ENCODE data around the gene PTCD1. TPM values are rescaled to one million over a fixed set of nuclear protein-coding genes. Genes with fewer than 3 reads are reported as not detected.
A peak's percentile ranks its signal among the peaks of the same experiment; 100 is the strongest.

The PTCD1 gene, protein sequence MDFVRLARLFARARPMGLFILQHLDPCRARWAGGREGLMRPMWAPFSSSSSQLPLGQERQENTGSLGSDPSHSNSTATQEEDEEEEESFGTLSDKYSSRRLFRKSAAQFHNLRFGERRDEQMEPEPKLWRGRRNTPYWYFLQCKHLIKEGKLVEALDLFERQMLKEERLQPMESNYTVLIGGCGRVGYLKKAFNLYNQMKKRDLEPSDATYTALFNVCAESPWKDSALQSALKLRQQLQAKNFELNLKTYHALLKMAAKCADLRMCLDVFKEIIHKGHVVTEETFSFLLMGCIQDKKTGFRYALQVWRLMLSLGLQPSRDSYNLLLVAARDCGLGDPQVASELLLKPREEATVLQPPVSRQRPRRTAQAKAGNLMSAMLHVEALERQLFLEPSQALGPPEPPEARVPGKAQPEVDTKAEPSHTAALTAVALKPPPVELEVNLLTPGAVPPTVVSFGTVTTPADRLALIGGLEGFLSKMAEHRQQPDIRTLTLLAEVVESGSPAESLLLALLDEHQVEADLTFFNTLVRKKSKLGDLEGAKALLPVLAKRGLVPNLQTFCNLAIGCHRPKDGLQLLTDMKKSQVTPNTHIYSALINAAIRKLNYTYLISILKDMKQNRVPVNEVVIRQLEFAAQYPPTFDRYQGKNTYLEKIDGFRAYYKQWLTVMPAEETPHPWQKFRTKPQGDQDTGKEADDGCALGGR
- polyA plus RNA-seq (2013, experiment 1 of 2) = 5.1 TPM
- 5.0 TPM for polyA plus RNA-seq (2013, experiment 2 of 2)

DNA sequence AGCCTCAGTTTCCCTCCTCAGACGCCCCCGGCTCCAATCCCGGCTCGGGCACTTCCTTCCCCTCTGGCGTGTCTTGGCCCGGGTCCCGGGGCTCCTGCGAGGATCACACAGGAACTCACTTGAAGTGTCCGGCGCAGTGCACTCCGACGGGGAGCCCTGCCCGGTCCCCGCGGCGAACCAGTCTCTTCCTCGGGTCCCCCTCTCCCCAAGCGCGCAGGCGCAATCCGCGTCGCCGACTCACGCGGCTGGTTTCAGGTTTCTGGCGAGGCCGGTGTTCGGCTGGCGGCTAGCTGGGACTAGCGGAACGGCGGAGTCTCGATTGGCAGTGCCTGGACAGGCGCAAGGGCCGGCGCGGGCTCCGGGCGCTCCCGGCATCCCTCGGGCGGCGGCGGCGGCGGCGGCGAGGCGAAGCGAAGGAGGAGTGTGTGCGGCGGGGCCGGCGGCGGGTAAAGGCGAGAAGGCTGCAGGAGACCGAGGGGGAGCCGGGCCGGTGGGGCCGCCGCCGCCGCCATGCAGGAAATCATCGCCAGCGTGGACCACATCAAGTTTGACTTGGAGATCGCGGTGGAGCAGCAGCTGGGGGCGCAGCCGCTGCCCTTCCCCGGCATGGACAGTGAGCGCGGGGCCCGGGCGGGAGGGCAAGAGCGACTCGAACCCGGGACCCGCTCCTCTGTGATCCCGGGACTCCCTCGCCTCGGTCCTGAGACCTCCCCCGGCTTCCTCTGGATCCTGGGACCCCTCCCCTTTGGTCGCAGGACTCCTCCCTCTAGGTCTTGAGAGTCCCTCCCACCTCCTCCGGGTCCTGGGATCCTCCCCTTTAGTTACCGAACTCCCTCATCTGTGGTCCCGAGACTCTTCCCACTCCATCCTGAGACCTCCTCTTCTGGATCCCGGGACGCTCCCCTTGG is at the start of gene PTCD1, which contains the start of gene CPSF4:
PTCD1 (minus strand) TSS at position 226 of the 908 bp plus-strand sequence. CDS start 3,556 bp downstream, outside the sequence.
CPSF4 (plus strand) TSS at position 371 of the 908 bp plus-strand sequence; CDS start at position 511, 140 bp downstream.
- Histone ChIP-seq H3K4ac (ENCODE audit: low read depth, low read length) (peak within 1 kb of the TSS; percentile 96), H3K4me1 (ENCODE audit: control insufficient read depth, low read depth, low read length) (no peaks in the 10 kb centered on the region), H3K23ac (ENCODE audit: low read length) (no peak within 1 kb of the TSS), H4K5ac (ENCODE audit: low read length) (no peak within 1 kb of the TSS), H3K56ac (ENCODE audit: low read length) (peak within 1 kb of the TSS; percentile 98), H3K79me2 (ENCODE audit: control insufficient read depth, insufficient read depth, low read length) (peaks cover 30% of the 10 kb centered on the region), H3K18ac (ENCODE audit: low read length) (peak within 1 kb of the TSS; percentile 88), H3K27ac (ENCODE audit: low read depth, low read length) (peak within 1 kb of the TSS; percentile 98), H3K9ac (ENCODE audit: low read length) (peak within 1 kb of the TSS; percentile 98), H2BK5ac (ENCODE audit: low read length) (peak within 1 kb of the TSS; percentile 76), H3K79me1 (ENCODE audit: low read length) (peaks cover 21% of the 10 kb centered on the region), H2BK120ac (ENCODE audit: low read depth, low read length) (peak within 1 kb of the TSS; percentile 19), H2AK5ac (ENCODE audit: low read length) (no peak within 1 kb of the TSS), H3K36me3 (ENCODE audit: control insufficient read depth, insufficient read depth, low read length) (peaks cover 4% of the 10 kb centered on the region), H4K8ac (ENCODE audit: low read depth, low read length) (peak within 1 kb of the TSS; percentile 98), H3K27me3 (ENCODE audit: insufficient read depth, low read length, poor library complexity) (no peaks in the 10 kb centered on the region), H3K4me3 (ENCODE audit: low read length) (peak within 1 kb of the TSS; percentile 88), H3K4me2 (ENCODE audit: low read length) (peak within 1 kb of the TSS; percentile 84), H2BK15ac (replicated peaks; ENCODE audit: low read depth) (no peak within 1 kb of the TSS)
- WGBS (ENCODE audit: extremely low coverage, insufficient coverage, low lambda C conversion rate) = no CpG with 5 or more reads among the region's 89 CpGs
- peak; percentile 97 for DNase-seq

DNA sequence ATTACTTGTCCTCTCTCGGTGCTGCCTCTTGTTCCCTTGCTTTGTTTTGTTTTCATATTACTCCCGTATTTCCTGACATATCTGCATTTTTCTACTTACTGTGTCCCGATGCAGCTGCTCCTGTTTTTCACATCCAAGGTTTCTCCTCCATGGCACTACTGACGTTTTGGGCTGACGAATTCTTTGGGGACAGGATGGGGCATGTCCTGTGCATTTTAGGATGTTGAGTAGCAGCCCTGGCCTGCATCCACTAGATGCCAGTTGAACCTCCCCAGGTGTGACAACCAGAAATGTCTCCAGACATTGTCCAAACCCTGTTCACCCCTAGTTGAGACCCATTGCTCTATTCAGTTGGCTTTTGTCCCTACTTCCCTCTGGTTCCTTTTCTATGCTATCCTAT is 46.5 kb upstream of the PTCD1 start:
- H3K4ac ChIP-seq (ENCODE audit: low read depth, low read length) = no peak overlapping the region
- no peak overlapping the region for H3K4me2 ChIP-seq (ENCODE audit: low read length)
- H3K79me1 ChIP-seq (ENCODE audit: low read length) = no peaks in the 10 kb centered on the region
- no peaks in the 10 kb centered on the region for H3K36me3 ChIP-seq (ENCODE audit: control insufficient read depth, insufficient read depth, low read length)
- H4K8ac ChIP-seq (ENCODE audit: low read depth, low read length) = no peak overlapping the region
- no peak overlapping the region for H3K56ac ChIP-seq (ENCODE audit: low read length)
- DNase-seq = no peak
- no peaks in the 10 kb centered on the region for H3K27me3 ChIP-seq (ENCODE audit: insufficient read depth, low read length, poor library complexity)
- H3K4me3 ChIP-seq (ENCODE audit: low read length) = no peak overlapping the region
- H2BK120ac ChIP-seq (ENCODE audit: low read depth, low read length) = no peak overlapping the region
- no peak overlapping the region for H4K5ac ChIP-seq (ENCODE audit: low read length)
- H3K27ac ChIP-seq (ENCODE audit: low read depth, low read length) = no peak overlapping the region
- H3K18ac ChIP-seq (ENCODE audit: low read length) = no peak overlapping the region
- no peak overlapping the region for H3K9ac ChIP-seq (ENCODE audit: low read length)
- H2BK15ac ChIP-seq (replicated peaks; ENCODE audit: low read depth) = no peak overlapping the region
- no peaks in the 10 kb centered on the region for H3K4me1 ChIP-seq (ENCODE audit: control insufficient read depth, low read depth, low read length)
- H2AK5ac ChIP-seq (ENCODE audit: low read length) = no peak overlapping the region
- H3K79me2 ChIP-seq (ENCODE audit: control insufficient read depth, insufficient read depth, low read length) = no peaks in the 10 kb centered on the region
- no CpG with 5 or more reads among the region's 5 CpGs for WGBS (ENCODE audit: extremely low coverage, insufficient coverage, low lambda C conversion rate)
- H2BK5ac ChIP-seq (ENCODE audit: low read length) = no peak overlapping the region
- no peak overlapping the region for H3K23ac ChIP-seq (ENCODE audit: low read length)

DNA sequence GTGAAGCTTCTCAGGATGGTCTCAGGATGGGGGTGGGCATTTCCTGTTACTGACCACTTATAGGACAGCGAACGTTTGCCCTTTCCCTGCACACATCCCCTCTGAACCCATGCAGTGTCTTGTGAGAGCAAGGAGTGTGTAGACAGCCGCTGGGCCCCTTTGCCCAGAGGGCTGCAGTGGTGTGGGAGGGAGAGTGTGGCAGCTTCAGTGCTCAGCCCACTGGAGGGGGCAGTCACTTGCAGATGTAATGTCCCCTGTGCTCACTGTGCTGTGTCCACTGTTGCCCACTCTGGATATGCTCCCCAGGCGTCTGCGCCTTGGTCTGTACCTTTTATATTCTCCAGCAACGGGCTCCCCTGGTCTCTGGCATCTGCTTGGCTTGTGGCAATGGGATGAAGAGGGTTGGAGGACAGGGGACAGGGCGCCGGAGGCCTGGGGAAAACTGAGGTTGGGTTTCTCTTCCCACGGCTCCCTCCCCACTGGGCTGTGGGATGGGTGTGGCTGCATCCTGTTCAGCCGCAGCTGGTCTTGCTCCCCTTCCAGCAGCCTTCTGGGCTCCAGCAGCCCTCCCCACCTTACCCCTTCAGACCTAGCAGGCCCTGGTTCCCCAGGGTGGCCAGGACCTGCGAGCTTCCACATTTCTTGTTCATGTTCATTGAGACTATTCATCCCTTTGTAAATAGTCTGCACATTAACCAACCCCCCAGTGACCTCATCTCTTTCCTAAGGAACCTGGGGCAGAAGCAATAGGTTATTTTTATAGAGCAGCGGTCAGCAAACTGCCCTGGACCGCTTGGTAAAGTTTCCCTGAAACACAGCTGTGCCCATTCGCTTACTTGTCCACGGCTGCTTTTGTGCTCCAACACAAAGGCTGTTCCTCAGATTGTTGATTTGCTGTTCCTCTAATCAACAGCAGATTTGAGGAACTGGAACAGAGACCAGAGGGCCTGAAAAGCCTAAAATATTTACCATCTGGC is 40.2 kb upstream of the PTCD1 start:
- Histone ChIP-seq H3K27ac (ENCODE audit: low read depth, low read length) (no peak overlapping the region), H3K79me2 (ENCODE audit: control insufficient read depth, insufficient read depth, low read length) (peaks cover 32% of the 10 kb centered on the region), H2BK15ac (replicated peaks; ENCODE audit: low read depth) (no peak overlapping the region), H2AK5ac (ENCODE audit: low read length) (no peak overlapping the region), H3K4me3 (ENCODE audit: low read length) (no peak overlapping the region), H3K18ac (ENCODE audit: low read length) (no peak overlapping the region), H3K79me1 (ENCODE audit: low read length) (peaks cover 17% of the 10 kb centered on the region), H3K4me2 (ENCODE audit: low read length) (no peak overlapping the region), H3K56ac (ENCODE audit: low read length) (no peak overlapping the region), H3K9ac (ENCODE audit: low read length) (no peak overlapping the region), H3K23ac (ENCODE audit: low read length) (no peak overlapping the region), H2BK120ac (ENCODE audit: low read depth, low read length) (no peak overlapping the region), H2BK5ac (ENCODE audit: low read length) (no peak overlapping the region), H3K4ac (ENCODE audit: low read depth, low read length) (no peak overlapping the region), H4K8ac (ENCODE audit: low read depth, low read length) (no peak overlapping the region), H3K4me1 (ENCODE audit: control insufficient read depth, low read depth, low read length) (no peaks in the 10 kb centered on the region), H3K36me3 (ENCODE audit: control insufficient read depth, insufficient read depth, low read length) (peaks cover 5% of the 10 kb centered on the region), H4K5ac (ENCODE audit: low read length) (no peak overlapping the region), H3K27me3 (ENCODE audit: insufficient read depth, low read length, poor library complexity) (no peaks in the 10 kb centered on the region)
- no CpG with 5 or more reads among the region's 15 CpGs for WGBS (ENCODE audit: extremely low coverage, insufficient coverage, low lambda C conversion rate)
- DNase-seq = no peak

DNA sequence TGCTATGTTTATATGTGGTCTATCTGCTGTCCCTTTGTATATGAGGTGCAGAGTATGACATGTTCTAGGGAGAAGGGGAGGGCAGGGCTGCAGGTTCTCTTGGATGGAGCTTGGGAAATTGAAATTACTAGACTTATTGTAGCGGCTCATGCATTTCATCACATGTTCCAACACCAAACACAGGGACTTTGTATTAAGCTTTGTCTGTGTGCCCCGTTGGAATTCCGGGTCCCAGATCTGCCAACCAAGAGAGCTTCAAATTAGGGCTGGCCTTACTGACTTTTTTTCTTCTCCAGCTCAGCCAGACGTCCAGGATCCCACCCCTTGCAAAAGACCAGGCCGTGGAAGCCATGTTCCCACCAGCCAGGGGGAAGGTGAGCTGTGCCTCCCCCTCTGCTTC is 37.5 kb upstream of the PTCD1 start:
- WGBS (ENCODE audit: extremely low coverage, insufficient coverage, low lambda C conversion rate) = no CpG with 5 or more reads among the region's 5 CpGs
- H4K8ac ChIP-seq (ENCODE audit: low read depth, low read length) = no peak overlapping the region
- no peaks in the 10 kb centered on the region for H3K27me3 ChIP-seq (ENCODE audit: insufficient read depth, low read length, poor library complexity)

DNA sequence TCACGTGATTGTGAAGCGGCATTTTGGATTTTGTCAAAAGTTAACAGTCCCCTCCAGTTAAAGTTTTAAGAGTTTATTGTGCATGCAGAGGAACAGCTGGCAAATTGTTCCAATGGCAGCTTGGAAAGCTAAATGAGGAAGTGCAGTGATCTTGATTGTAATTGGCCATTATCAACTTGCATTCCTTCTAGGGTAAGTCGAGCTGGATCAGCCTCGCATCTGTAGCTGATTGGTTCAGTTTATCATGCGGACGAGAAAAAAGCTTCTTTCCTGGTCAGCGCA is 34.7 kb upstream of the PTCD1 start:
- Histone ChIP-seq H3K79me1 (ENCODE audit: low read length) (peaks cover 19% of the 10 kb centered on the region), H3K27ac (ENCODE audit: low read depth, low read length) (no peak overlapping the region), H2BK5ac (ENCODE audit: low read length) (no peak overlapping the region), H3K9ac (ENCODE audit: low read length) (peak overlapping the region; percentile 89), H3K56ac (ENCODE audit: low read length) (peak overlapping the region; percentile 91), H3K4ac (ENCODE audit: low read depth, low read length) (peak overlapping the region; percentile 4), H3K27me3 (ENCODE audit: insufficient read depth, low read length, poor library complexity) (no peaks in the 10 kb centered on the region), H3K79me2 (ENCODE audit: control insufficient read depth, insufficient read depth, low read length) (peaks cover 36% of the 10 kb centered on the region), H3K18ac (ENCODE audit: low read length) (no peak overlapping the region), H4K8ac (ENCODE audit: low read depth, low read length) (no peak overlapping the region), H3K4me3 (ENCODE audit: low read length) (peak overlapping the region; percentile 74), H3K4me1 (ENCODE audit: control insufficient read depth, low read depth, low read length) (no peaks in the 10 kb centered on the region), H2BK120ac (ENCODE audit: low read depth, low read length) (no peak overlapping the region), H3K23ac (ENCODE audit: low read length) (no peak overlapping the region), H3K4me2 (ENCODE audit: low read length) (peak overlapping the region; percentile 81), H2AK5ac (ENCODE audit: low read length) (no peak overlapping the region), H4K5ac (ENCODE audit: low read length) (no peak overlapping the region), H2BK15ac (replicated peaks; ENCODE audit: low read depth) (no peak overlapping the region), H3K36me3 (ENCODE audit: control insufficient read depth, insufficient read depth, low read length) (peaks cover 3% of the 10 kb centered on the region)
- peak; percentile 77 for DNase-seq
- no CpG with 5 or more reads among the region's 7 CpGs for WGBS (ENCODE audit: extremely low coverage, insufficient coverage, low lambda C conversion rate)

More for the DNA sequence above, 37.5 kb upstream of the PTCD1 start:
- no peak overlapping the region for H3K18ac ChIP-seq (ENCODE audit: low read length)
- H4K5ac ChIP-seq (ENCODE audit: low read length) = no peak overlapping the region
- DNase-seq = no peak
- H3K27ac ChIP-seq (ENCODE audit: low read depth, low read length) = no peak overlapping the region
- no peak overlapping the region for H3K56ac ChIP-seq (ENCODE audit: low read length)
- no peak overlapping the region for H2BK15ac ChIP-seq (replicated peaks; ENCODE audit: low read depth)
- no peak overlapping the region for H2BK120ac ChIP-seq (ENCODE audit: low read depth, low read length)
- H3K4me3 ChIP-seq (ENCODE audit: low read length) = no peak overlapping the region
- no peak overlapping the region for H2BK5ac ChIP-seq (ENCODE audit: low read length)
- H2AK5ac ChIP-seq (ENCODE audit: low read length) = no peak overlapping the region
- peaks cover 5% of the 10 kb centered on the region for H3K36me3 ChIP-seq (ENCODE audit: control insufficient read depth, insufficient read depth, low read length)
- peaks cover 38% of the 10 kb centered on the region for H3K79me2 ChIP-seq (ENCODE audit: control insufficient read depth, insufficient read depth, low read length)
- H3K4me2 ChIP-seq (ENCODE audit: low read length) = no peak overlapping the region
- H3K23ac ChIP-seq (ENCODE audit: low read length) = no peak overlapping the region
- no peak overlapping the region for H3K9ac ChIP-seq (ENCODE audit: low read length)
- H3K4ac ChIP-seq (ENCODE audit: low read depth, low read length) = no peak overlapping the region
- no peaks in the 10 kb centered on the region for H3K4me1 ChIP-seq (ENCODE audit: control insufficient read depth, low read depth, low read length)
- H3K79me1 ChIP-seq (ENCODE audit: low read length) = peaks cover 21% of the 10 kb centered on the region

Data from mesendoderm (in vitro differentiated cells).